ENCODE results near the gene NEDD9. TPM values are rescaled to one million over a fixed set of nuclear protein-coding genes. Genes with fewer than 3 reads are reported as not detected.

The NEDD9 gene, protein sequence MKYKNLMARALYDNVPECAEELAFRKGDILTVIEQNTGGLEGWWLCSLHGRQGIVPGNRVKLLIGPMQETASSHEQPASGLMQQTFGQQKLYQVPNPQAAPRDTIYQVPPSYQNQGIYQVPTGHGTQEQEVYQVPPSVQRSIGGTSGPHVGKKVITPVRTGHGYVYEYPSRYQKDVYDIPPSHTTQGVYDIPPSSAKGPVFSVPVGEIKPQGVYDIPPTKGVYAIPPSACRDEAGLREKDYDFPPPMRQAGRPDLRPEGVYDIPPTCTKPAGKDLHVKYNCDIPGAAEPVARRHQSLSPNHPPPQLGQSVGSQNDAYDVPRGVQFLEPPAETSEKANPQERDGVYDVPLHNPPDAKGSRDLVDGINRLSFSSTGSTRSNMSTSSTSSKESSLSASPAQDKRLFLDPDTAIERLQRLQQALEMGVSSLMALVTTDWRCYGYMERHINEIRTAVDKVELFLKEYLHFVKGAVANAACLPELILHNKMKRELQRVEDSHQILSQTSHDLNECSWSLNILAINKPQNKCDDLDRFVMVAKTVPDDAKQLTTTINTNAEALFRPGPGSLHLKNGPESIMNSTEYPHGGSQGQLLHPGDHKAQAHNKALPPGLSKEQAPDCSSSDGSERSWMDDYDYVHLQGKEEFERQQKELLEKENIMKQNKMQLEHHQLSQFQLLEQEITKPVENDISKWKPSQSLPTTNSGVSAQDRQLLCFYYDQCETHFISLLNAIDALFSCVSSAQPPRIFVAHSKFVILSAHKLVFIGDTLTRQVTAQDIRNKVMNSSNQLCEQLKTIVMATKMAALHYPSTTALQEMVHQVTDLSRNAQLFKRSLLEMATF
- total RNA-seq (10 to 100 TPM; 63.5 to 64.9 TPM), total RNA-seq (60.1 to 63.3 reads per million in 2 donors)

- Mint-ChIP-seq H3K27me3 (no peaks in the 10 kb centered on the region), H3K27ac (peak within 1 kb of the TSS; percentile 99), H3K36me3 (ENCODE audit: low read depth) (peaks cover 5% of the 10 kb centered on the region), H3K4me3 (peak within 1 kb of the TSS; percentile 95), H3K4me1 (peaks cover 47% of the 10 kb centered on the region)
- DNase-seq = peak; percentile 85 to 91 (median 91)
- ATAC-seq = peak; percentile 94
- no peaks in the 10 kb centered on the region for H3K9me3 ChIP-seq (ENCODE audit: control insufficient read depth, low read length, poor library complexity, severe bottlenecking)
Observed at GRCh38 chr6:11232193-11232769, at the start of gene NEDD9. Gene NEDD9 (minus strand): TSS chr6:11232668. CDS start chr6:11232515, 153 bp downstream.

DNA sequence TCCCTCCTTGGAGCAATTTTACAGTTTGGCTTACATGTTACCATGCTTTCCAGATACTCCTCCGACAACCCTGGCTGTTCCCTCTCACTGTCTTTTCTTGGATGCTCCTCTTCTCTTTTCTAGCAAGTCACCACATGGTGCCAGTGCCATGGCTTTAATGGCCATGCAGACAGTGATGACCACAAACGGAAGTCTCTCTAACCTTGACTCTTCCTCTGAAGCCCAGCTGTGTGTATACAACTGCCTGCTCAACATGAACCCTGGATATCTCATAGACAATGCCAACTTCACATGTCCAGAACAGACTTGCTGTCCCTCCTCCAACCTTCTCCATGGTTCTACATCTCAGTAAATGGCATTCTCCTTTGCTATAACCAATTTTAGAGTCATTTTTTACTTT, 49.8 kb upstream of the NEDD9 start:
- ATAC-seq (no peak), DNase-seq (no peak)
- Mint-ChIP-seq H3K4me1 (peaks cover 25% of the 10 kb centered on the region), H3K36me3 (ENCODE audit: low read depth) (no peaks in the 10 kb centered on the region), H3K4me3 (no peak overlapping the region), H3K27me3 (no peaks in the 10 kb centered on the region), H3K27ac (no peak overlapping the region)
- H3K9me3 ChIP-seq (ENCODE audit: control insufficient read depth, low read length, poor library complexity, severe bottlenecking) = no peaks in the 10 kb centered on the region

GRCh38 chr6:11280394-11280793, 47.9 kb upstream of the NEDD9 start:
- H3K4me1 Mint-ChIP-seq = peaks cover 39% of the 10 kb centered on the region
- DNase-seq (no peak), ATAC-seq (no peak)
- H3K4me3 Mint-ChIP-seq = no peak overlapping the region
- no peaks in the 10 kb centered on the region for H3K9me3 ChIP-seq (ENCODE audit: control insufficient read depth, low read length, poor library complexity, severe bottlenecking)
- no peaks in the 10 kb centered on the region for H3K36me3 Mint-ChIP-seq (ENCODE audit: low read depth)
- H3K27ac Mint-ChIP-seq = peak overlapping the region; percentile 21
- no peaks in the 10 kb centered on the region for H3K27me3 Mint-ChIP-seq

DNA sequence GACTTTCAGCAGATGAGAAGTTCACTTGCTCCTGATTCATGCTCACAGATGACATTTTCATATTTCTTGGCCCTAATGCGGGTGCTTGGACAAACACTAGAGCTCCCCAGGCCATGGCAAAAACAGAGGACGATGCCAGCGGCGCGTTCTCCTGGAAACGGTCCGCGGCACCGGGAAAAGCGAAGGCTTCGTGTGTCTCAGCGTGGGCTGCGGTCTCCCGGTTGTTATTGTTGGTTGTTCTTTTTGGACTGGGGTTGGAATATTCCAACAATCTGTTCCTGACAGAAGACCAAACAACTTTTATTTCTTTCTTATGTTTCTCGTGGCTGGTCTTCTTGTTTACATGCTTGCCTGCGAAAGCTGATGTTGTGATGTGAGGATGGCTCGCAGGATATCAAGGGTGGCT, 46.8 kb upstream of the NEDD9 start:
- no peaks in the 10 kb centered on the region for H3K27me3 Mint-ChIP-seq
- H3K4me3 Mint-ChIP-seq = peak overlapping the region; percentile 26
- no peak for DNase-seq
- no peaks in the 10 kb centered on the region for H3K36me3 Mint-ChIP-seq (ENCODE audit: low read depth)
- H3K9me3 ChIP-seq (ENCODE audit: control insufficient read depth, low read length, poor library complexity, severe bottlenecking) = no peaks in the 10 kb centered on the region
- no peak for ATAC-seq
- H3K27ac Mint-ChIP-seq = peak overlapping the region; percentile 95
- H3K4me1 Mint-ChIP-seq = peaks cover 47% of the 10 kb centered on the region

DNA sequence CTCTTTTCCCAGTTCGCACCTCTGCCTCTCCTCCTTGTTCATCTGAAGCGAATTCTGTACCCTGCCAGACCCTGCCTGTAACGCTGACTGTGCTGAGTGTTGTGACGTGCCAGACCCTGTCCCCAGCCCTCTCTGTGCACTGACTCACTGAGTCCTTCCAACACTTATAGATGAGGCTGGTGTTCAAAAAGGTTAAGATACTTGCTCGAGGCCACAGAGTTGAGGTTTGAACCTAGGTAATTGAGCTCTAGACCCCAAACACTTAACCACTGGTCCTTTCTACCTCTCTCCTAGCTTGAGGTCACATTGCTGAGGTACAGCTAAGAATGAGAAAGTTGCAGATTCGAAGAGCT, 45.7 kb upstream of the NEDD9 start:
- Mint-ChIP-seq H3K27me3 (no peaks in the 10 kb centered on the region), H3K4me1 (peaks cover 47% of the 10 kb centered on the region), H3K27ac (peak overlapping the region; percentile 95), H3K36me3 (ENCODE audit: low read depth) (no peaks in the 10 kb centered on the region), H3K4me3 (peak overlapping the region; percentile 82)
- ATAC-seq = peak; percentile 54
- H3K9me3 ChIP-seq (ENCODE audit: control insufficient read depth, low read length, poor library complexity, severe bottlenecking) = no peaks in the 10 kb centered on the region
- no peak for DNase-seq

DNA sequence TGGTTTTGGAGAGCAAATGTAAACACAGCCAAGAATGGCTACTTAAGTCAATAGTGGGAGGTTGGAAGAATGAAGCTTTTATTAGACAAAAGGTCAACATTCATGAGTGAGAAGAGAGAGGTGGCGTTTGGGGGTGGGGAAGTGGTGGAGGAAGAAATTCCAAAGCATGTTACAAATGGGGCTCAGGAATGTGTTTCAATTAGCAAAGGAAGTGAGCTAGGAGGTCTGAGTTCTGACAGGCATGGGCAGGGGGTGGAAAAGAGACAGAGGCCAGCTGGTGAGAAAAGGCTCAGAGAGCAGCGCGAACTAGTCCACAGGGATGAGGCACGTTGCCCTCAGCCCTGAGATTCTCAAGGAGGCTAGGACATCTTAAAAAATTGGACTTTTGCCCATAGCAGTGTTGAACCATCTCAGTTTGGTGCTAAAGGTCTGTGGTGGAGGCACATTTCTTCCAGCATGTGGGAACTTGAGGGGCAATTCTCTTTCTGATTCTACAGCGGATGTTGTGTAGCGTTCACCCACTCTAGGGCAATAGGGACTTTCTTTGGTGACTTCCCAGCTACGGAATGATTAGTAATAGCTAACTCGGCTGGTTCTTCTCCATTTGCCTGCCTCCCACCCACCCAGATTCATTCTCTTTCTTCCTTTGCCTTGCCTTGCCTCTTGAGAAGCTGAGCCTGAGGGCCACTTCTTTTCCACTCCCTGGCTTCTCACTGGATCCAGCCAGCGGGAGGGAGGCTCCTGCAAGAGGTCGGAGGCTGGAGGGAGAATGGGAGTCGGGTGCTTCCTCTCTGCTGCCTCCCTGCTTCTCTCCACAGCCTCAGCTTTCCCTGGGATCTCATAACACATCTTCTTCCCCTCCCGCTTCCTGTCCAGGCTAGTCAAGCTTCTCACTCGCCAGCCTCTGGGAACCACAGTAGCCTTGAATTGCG, 45.1 kb upstream of the NEDD9 start:
- ATAC-seq (peak; percentile 81), DNase-seq (peak in 1 of 3 donors; percentile 11)
- Mint-ChIP-seq H3K4me3 (peak overlapping the region; percentile 82), H3K27ac (peak overlapping the region; percentile 95), H3K27me3 (no peaks in the 10 kb centered on the region), H3K4me1 (peaks cover 47% of the 10 kb centered on the region), H3K36me3 (ENCODE audit: low read depth) (no peaks in the 10 kb centered on the region)
- H3K9me3 ChIP-seq (ENCODE audit: control insufficient read depth, low read length, poor library complexity, severe bottlenecking) = no peaks in the 10 kb centered on the region

DNA sequence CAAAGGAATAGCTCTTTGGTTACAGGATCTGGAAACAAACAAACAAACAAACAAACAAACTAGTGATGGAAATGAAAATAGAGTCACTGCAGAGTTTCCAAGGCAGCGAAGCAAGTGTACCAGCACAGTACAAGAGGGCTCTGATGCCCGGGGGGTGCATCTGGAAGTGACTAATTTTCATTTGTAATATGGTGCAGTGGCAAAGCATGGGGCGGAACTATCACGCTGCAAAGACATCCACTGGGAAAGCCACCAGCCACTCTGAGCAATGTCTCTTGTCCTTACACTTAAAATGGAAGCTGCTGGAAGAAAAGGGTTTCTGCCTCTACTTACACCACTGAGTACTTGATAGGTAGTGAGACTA, 44.4 kb upstream of the NEDD9 start:
- DNase-seq (no peak), ATAC-seq (no peak)
- Mint-ChIP-seq H3K36me3 (ENCODE audit: low read depth) (no peaks in the 10 kb centered on the region), H3K4me1 (peaks cover 47% of the 10 kb centered on the region), H3K27me3 (no peaks in the 10 kb centered on the region), H3K4me3 (peak overlapping the region; percentile 82), H3K27ac (peak overlapping the region; percentile 95)
- no peaks in the 10 kb centered on the region for H3K9me3 ChIP-seq (ENCODE audit: control insufficient read depth, low read length, poor library complexity, severe bottlenecking)

GRCh38 chr6:11276228-11276627, 43.8 kb upstream of the NEDD9 start:
- H3K27me3 Mint-ChIP-seq = no peaks in the 10 kb centered on the region
- peaks cover 47% of the 10 kb centered on the region for H3K4me1 Mint-ChIP-seq
- H3K27ac Mint-ChIP-seq = peak overlapping the region; percentile 95
- H3K4me3 Mint-ChIP-seq = peak overlapping the region; percentile 73
- no peaks in the 10 kb centered on the region for H3K9me3 ChIP-seq (ENCODE audit: control insufficient read depth, low read length, poor library complexity, severe bottlenecking)
- no peaks in the 10 kb centered on the region for H3K36me3 Mint-ChIP-seq (ENCODE audit: low read depth)
- ATAC-seq = no peak
- DNase-seq = no peak

DNA sequence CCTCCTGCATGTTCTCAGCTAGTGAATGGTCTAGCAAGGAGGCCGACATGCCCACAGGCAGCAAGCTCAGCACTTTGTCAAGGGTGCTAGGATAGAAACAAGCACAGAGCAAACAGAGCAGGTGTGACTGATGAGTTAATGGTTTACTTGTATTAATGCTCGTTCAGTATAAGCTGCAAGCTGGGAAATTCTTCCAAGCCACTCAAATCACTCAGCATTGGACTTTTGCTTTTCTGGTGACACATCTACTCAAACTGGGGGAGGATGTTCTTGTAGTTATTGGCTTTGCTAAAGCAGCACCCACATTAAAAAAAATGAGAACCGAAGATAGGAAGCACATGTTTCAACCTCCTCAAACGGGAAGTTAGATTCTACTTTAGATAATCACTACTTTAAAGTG, 43.1 kb upstream of the NEDD9 start:
- peaks cover 45% of the 10 kb centered on the region for H3K4me1 Mint-ChIP-seq
- DNase-seq = no peak
- H3K27me3 Mint-ChIP-seq = no peaks in the 10 kb centered on the region

DNA sequence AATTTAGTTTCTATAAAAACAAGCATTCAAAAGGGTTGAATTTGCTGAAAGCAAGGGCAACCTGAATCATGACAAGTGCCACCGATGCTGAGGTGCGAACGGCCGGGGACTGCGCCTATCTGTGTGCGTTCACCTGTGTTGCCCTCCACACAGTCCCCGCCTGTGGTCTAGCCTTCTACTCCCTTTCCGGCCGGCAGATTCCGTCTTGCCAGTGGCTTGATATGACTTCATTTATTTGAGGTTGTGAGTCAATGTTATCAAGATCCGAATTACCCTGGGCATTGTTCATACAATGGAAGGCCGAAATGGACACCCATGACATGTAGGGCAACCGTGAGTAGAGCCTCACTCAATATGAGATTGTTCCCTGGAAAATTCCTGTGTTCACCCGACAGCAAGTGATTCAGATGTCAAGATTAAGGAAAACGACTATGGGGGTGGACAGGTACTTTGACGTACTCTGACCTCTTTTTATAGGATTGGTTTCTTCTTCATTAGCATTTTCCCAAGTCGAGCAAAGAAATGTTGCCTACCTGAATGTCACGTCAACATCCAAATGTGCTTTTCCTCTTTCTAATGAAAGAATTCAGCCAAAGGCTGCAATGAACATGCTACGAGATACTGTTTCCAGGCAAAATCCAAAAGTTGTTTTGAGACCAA, 41.1 kb upstream of the NEDD9 start:
- Mint-ChIP-seq H3K27ac (no peak overlapping the region), H3K27me3 (no peaks in the 10 kb centered on the region), H3K4me1 (peaks cover 36% of the 10 kb centered on the region), H3K4me3 (no peak overlapping the region), H3K36me3 (ENCODE audit: low read depth) (peaks cover 2% of the 10 kb centered on the region)
- DNase-seq (no peak), ATAC-seq (no peak)
- no peaks in the 10 kb centered on the region for H3K9me3 ChIP-seq (ENCODE audit: control insufficient read depth, low read length, poor library complexity, severe bottlenecking)

More for the DNA sequence above, 43.1 kb upstream of the NEDD9 start:
- no peaks in the 10 kb centered on the region for H3K36me3 Mint-ChIP-seq (ENCODE audit: low read depth)
- H3K9me3 ChIP-seq (ENCODE audit: control insufficient read depth, low read length, poor library complexity, severe bottlenecking) = no peaks in the 10 kb centered on the region
- peak overlapping the region; percentile 66 for H3K4me3 Mint-ChIP-seq
- H3K27ac Mint-ChIP-seq = peak overlapping the region; percentile 95
- ATAC-seq = peak; percentile 71

GRCh38 chr6:11272491-11273192, 40.2 kb upstream of the NEDD9 start:
- peaks cover 28% of the 10 kb centered on the region for H3K4me1 Mint-ChIP-seq
- ATAC-seq = no peak
- H3K27me3 Mint-ChIP-seq = no peaks in the 10 kb centered on the region
- peaks cover 2% of the 10 kb centered on the region for H3K36me3 Mint-ChIP-seq (ENCODE audit: low read depth)
- no peak for DNase-seq
- H3K4me3 Mint-ChIP-seq = no peak overlapping the region
- no peak overlapping the region for H3K27ac Mint-ChIP-seq
- no peaks in the 10 kb centered on the region for H3K9me3 ChIP-seq (ENCODE audit: control insufficient read depth, low read length, poor library complexity, severe bottlenecking)
